Measurements from ENCODE around the gene HNRNPU. TPM values are rescaled to one million over a fixed set of nuclear protein-coding genes. Genes with fewer than 3 reads are reported as not detected.
A peak's percentile ranks its signal among the peaks of the same experiment; 100 is the strongest.

Gene HNRNPU
- total RNA-seq, 1 donor from 2014 or later, result 192 TPM

- no peak for DNase-seq (ENCODE audit: low spot score)
- intact Hi-C loops (cut with DNase I), result loop anchor here (1.0 to 5.0 kb wide), 5 partner anchors 28 to 211 kb away; partner anchors contain the start of genes COX20 and DESI2
Observed at GRCh38 chr1:244863491-244864252, 671 bp downstream of the HNRNPU start.

GRCh38 chr1:244862699-244863490 lies 1.4 kb downstream of the HNRNPU start:
- intact Hi-C loops (cut with DNase I), result loop anchor here (1.0 to 5.0 kb wide), 2 partner anchors 28 to 54 kb away; partner anchors contain the start of gene COX20
- peak; percentile 98 for DNase-seq (ENCODE audit: low spot score)

GRCh38 chr1:244862354-244862698 lies 2.0 kb downstream of the HNRNPU start:
- DNase-seq (ENCODE audit: low spot score), result no peak
- intact Hi-C loops (cut with DNase I), result loop anchor here (5.0 kb wide), 1 partner anchor 55 kb away; no protein-coding TSS in a partner anchor

- no peak for DNase-seq (ENCODE audit: low spot score)
- intact Hi-C loops (cut with DNase I), result loop anchor here (5.0 kb wide), 1 partner anchor 56 kb away; no protein-coding TSS in a partner anchor
Observed at GRCh38 chr1:244861683-244862082, 2.7 kb downstream of the HNRNPU start.

GRCh38 chr1:244860914-244861610 lies 3.3 kb downstream of the HNRNPU start:
- DNase-seq (ENCODE audit: low spot score), result no peak
- intact Hi-C loops (cut with DNase I), result loop anchor here (5.0 kb wide), 1 partner anchor 56 kb away; no protein-coding TSS in a partner anchor

- no peak for DNase-seq (ENCODE audit: low spot score)
- intact Hi-C loops (cut with DNase I), result loop anchor here (5.0 kb wide), 1 partner anchor 57 kb away; no protein-coding TSS in a partner anchor
Observed at GRCh38 chr1:244860078-244860477, 4.3 kb downstream of the HNRNPU start.

- DNase-seq (ENCODE audit: low spot score), result no peak
- intact Hi-C loops (cut with DNase I), result no loop called here
Observed at GRCh38 chr1:244858357-244858756, 6.0 kb downstream of the HNRNPU start.

- DNase-seq (ENCODE audit: low spot score), result no peak
- intact Hi-C loops (cut with DNase I), result no loop called here
Observed at GRCh38 chr1:244857761-244858160, 6.6 kb downstream of the HNRNPU start.

- intact Hi-C loops (cut with DNase I), result no loop called here
- DNase-seq (ENCODE audit: low spot score), result no peak
Observed at GRCh38 chr1:244854865-244855578, 9.3 kb downstream of the HNRNPU start.

- intact Hi-C loops (cut with DNase I), result no loop called here
Observed at GRCh38 chr1:244854166-244854565, 10.2 kb downstream of the HNRNPU start.

GRCh38 chr1:244852694-244853093 lies 11.6 kb downstream of the HNRNPU start:
- intact Hi-C loops (cut with DNase I), result no loop called here

More at GRCh38 chr1:244854166-244854565, 10.2 kb downstream of the HNRNPU start:
- DNase-seq (ENCODE audit: low spot score), result no peak

GRCh38 chr1:244851546-244852231 lies 12.7 kb downstream of the HNRNPU start:
- DNase-seq (ENCODE audit: low spot score), result no peak
- intact Hi-C loops (cut with DNase I), result no loop called here

More at GRCh38 chr1:244852694-244853093, 11.6 kb downstream of the HNRNPU start:
- no peak for DNase-seq (ENCODE audit: low spot score)

GRCh38 chr1:244850896-244851295 lies 13.4 kb downstream of the HNRNPU start:
- intact Hi-C loops (cut with DNase I), result no loop called here
- DNase-seq (ENCODE audit: low spot score), result no peak

- no peak for DNase-seq (ENCODE audit: low spot score)
- intact Hi-C loops (cut with DNase I), result no loop called here
Observed at GRCh38 chr1:244850099-244850852, 14.1 kb downstream of the HNRNPU start.

GRCh38 chr1:244849189-244849866 lies 15.0 kb downstream of the HNRNPU start:
- intact Hi-C loops (cut with DNase I), result no loop called here
- DNase-seq (ENCODE audit: low spot score), result no peak

- intact Hi-C loops (cut with DNase I), result no loop called here
- DNase-seq (ENCODE audit: low spot score), result no peak
Observed at GRCh38 chr1:244846653-244847052, 17.7 kb downstream of the HNRNPU start.
